Measurements from ENCODE around the gene PPFIA2.

Gene PPFIA2

GRCh38 chr12:81360916-81361315 is 398.2 kb downstream of the PPFIA2 start:
- H3K4me3 ChIP-seq (ENCODE audit: low read depth, low read length) = no peak overlapping the region
- TF ChIP-seq CTCF (IDR thresholded peaks at IDR 0.05; ENCODE audit: low read depth, low read length) = no peak

GRCh38 chr12:81359736-81360135 is 399.4 kb downstream of the PPFIA2 start:
- no peak overlapping the region for H3K4me3 ChIP-seq (ENCODE audit: low read depth, low read length)
- TF ChIP-seq CTCF (IDR thresholded peaks at IDR 0.05; ENCODE audit: low read depth, low read length) = no peak

- TF ChIP-seq CTCF (IDR thresholded peaks at IDR 0.05; ENCODE audit: low read depth, low read length) = no peak
- no peak overlapping the region for H3K4me3 ChIP-seq (ENCODE audit: low read depth, low read length)
Measured at GRCh38 chr12:81354327-81354932, 404.7 kb downstream of the PPFIA2 start.

GRCh38 chr12:81350309-81350708 is 408.8 kb downstream of the PPFIA2 start:
- no peak overlapping the region for H3K4me3 ChIP-seq (ENCODE audit: low read depth, low read length)
- no peak for TF ChIP-seq CTCF (IDR thresholded peaks at IDR 0.05; ENCODE audit: low read depth, low read length)

GRCh38 chr12:81347404-81347803 is 411.7 kb downstream of the PPFIA2 start:
- H3K4me3 ChIP-seq (ENCODE audit: low read depth, low read length) = no peak overlapping the region
- no peak for TF ChIP-seq CTCF (IDR thresholded peaks at IDR 0.05; ENCODE audit: low read depth, low read length)

GRCh38 chr12:81340910-81341309 is 418.2 kb downstream of the PPFIA2 start:
- no peak for TF ChIP-seq CTCF (IDR thresholded peaks at IDR 0.05; ENCODE audit: low read depth, low read length)
- H3K4me3 ChIP-seq (ENCODE audit: low read depth, low read length) = no peak overlapping the region

GRCh38 chr12:81339071-81339470 is 420.1 kb downstream of the PPFIA2 start:
- no peak for TF ChIP-seq CTCF (IDR thresholded peaks at IDR 0.05; ENCODE audit: low read depth, low read length)

More at GRCh38 chr12:81339071-81339470, 420.1 kb downstream of the PPFIA2 start:
- H3K4me3 ChIP-seq (ENCODE audit: low read depth, low read length) = no peak overlapping the region
